Measurements from ENCODE around the gene MT1A. TPM values are rescaled to one million over a fixed set of nuclear protein-coding genes. Genes with fewer than 3 reads are reported as not detected.

The MT1A gene
- total and polyA plus RNA-seq, 10 of the 15 experiments (the other 5 are each of a cell fraction or from before 2014, with no cell fraction given) = not detected

GRCh38 chr16:56636616-56637413 lies 1.7 kb upstream of the MT1A start (continued):
- TF ChIP-seq POU2F2 (IDR thresholded peaks at IDR 0.05; ENCODE audit: borderline replicate concordance, low read depth, low read length) (no peak), RUNX3 (IDR thresholded peaks at IDR 0.05; ENCODE audit: low read length) (no peak), SMAD1 (IDR thresholded peaks at IDR 0.05; ENCODE audit: low read depth, partially characterized antibody) (no peak), HDGF (IDR thresholded peaks at IDR 0.05) (no peak)

GRCh38 chr16:56639045-56639444 lies 579 bp downstream of the MT1A start:
- no peak overlapping the region for H2AFZ ChIP-seq (ENCODE audit: control insufficient read depth, low read depth, low read length)
- FAIRE-seq (no peak), ATAC-seq (no peak), DNase-seq (ENCODE audit: low read depth, low spot score) (no peak)
- no peak overlapping the region for H3K4me2 ChIP-seq (ENCODE audit: control insufficient read depth, insufficient read depth)
- POLR2A ChIA-PET = no interaction called here
- H3K9me3 ChIP-seq (replicated peaks; ENCODE audit: control insufficient read depth, insufficient read depth, low read length) = no peaks in the 10 kb centered on the region
- no peak overlapping the region for H3K27ac ChIP-seq (ENCODE audit: control insufficient read depth, insufficient read depth)
- peaks cover 12 to 23% of the 10 kb centered on the region in 2 experiments; a peak in 3 of 4 replicates for H3K27me3 ChIP-seq (replicated peaks in 1 of 2; ENCODE audit: control insufficient read depth in 2 of 2, insufficient read depth in 2 of 2, low read length in 1 of 2)
- 8% methylated on average over 1 of the region's 1 CpG for WGBS (ENCODE audit: insufficient coverage, insufficient replicate concordance, low lambda C conversion rate, missing lambda C conversion rate)
- SMC1A ChIA-PET (ENCODE audit: uncharacterized antibody, unreplicated experiment) = no interaction called here
- no peak overlapping the region for H3K9ac ChIP-seq (ENCODE audit: control insufficient read depth, insufficient read depth, low read length)
- no peaks in the 10 kb centered on the region for H3K79me2 ChIP-seq (ENCODE audit: control insufficient read depth, insufficient read depth, low read length)
- no peaks in the 10 kb centered on the region for H3K36me3 ChIP-seq (ENCODE audit: control insufficient read depth in 2 of 2, insufficient read depth in 2 of 2, low read length in 1 of 2)
- no peaks in the 10 kb centered on the region for H4K20me1 ChIP-seq (ENCODE audit: control insufficient read depth, insufficient read depth)
- BruUV-seq (replicated peaks) = no TSS peak
- TF ChIP-seq KLF5 (IDR thresholded peaks at IDR 0.05; ENCODE audit: partially characterized antibody) (no peak), NFXL1 (IDR thresholded peaks at IDR 0.05; ENCODE audit: borderline replicate concordance) (no peak), MXI1 (IDR thresholded peaks at IDR 0.05; ENCODE audit: low read depth, low read length) (no peak), GABPA (IDR thresholded peaks at IDR 0.05; ENCODE audit: low read depth) (no peak), RELB (IDR thresholded peaks at IDR 0.05; ENCODE audit: low read depth) (no peak), ZZZ3 (IDR thresholded peaks at IDR 0.05; ENCODE audit: control insufficient read depth, insufficient read length, low read depth) (no peak), MAX (IDR thresholded peaks at IDR 0.05; ENCODE audit: low read depth, low read length) (no peak), IRF4 (IDR thresholded peaks at IDR 0.05; ENCODE audit: low read depth, low read length) (no peak)
- in situ Hi-C loops (cut with MboI) (no loop called here), intact Hi-C loops (cut with micrococcal nuclease; ENCODE audit: unreplicated experiment) (no loop called here)
- RAD21 ChIA-PET (ENCODE audit: unreplicated experiment) = no interaction called here
- no peak overlapping the region for H3K4me3 ChIP-seq
- no peaks in the 10 kb centered on the region for H3K4me1 ChIP-seq (ENCODE audit: control insufficient read depth, insufficient read depth, low read length)
- CTCF ChIA-PET = no interaction called here

Data from GM12878 (cell line).